OCI-LY7 (cell line): ENCODE data around the gene TIMMDC1. TPM values are rescaled to one million over a fixed set of nuclear protein-coding genes. Genes with fewer than 3 reads are reported as not detected.

Experiments
- BruUV-seq: library from RNA; stranded (reverse); fragments of 400-500 nt; replicated peaks from 2 replicates; lab custom pipeline; 2021; lab: Mats Ljungman, UMichigan
- CTCF ChIA-PET: fragments of 300-600 bp; sonication (Branson Sonifier 250); formaldehyde crosslinking; loops from one replicate; lab custom pipeline; 2022; ENCODE audit warnings: antibody characterized with exemption; ENCODE audit not compliant: unreplicated experiment; lab: Charles Lee
- POLR2A ChIA-PET: fragments of 300-600 bp; sonication (Branson Sonifier 250); formaldehyde crosslinking; loops from one replicate; lab custom pipeline; 2022; ENCODE audit warnings: antibody characterized with exemption; lab: Charles Lee
- DNase-seq: peaks from one replicate; pipeline ENCODE4 v3.0.0-alpha.2; 2015; ENCODE audit warnings: low spot score
- H2AFZ ChIP-seq: fragments of 200-600 bp; sonication (generic), shearing (Covaris generic); 2 replicates; pipeline ENCODE4 v1.6.1; 2014; ENCODE audit warnings: mild to moderate bottlenecking, antibody characterized with exemption, low read length, moderate library complexity
- H3K27ac ChIP-seq: fragments of 200-600 bp; sonication (generic); 2 replicates; pipeline ENCODE4 v1.5.1; 2014; ENCODE audit warnings: mixed run types, low read depth, mild to moderate bottlenecking, moderate library complexity, low read length, inconsistent platforms; ENCODE audit not compliant: poor library complexity, severe bottlenecking
- H3K36me3 ChIP-seq: fragments of 200-600 bp; sonication (generic); 2 replicates; pipeline ENCODE4 v1.6.1; 2014; ENCODE audit warnings: mild to moderate bottlenecking, antibody characterized with exemption, low read length, moderate library complexity, mixed read lengths; ENCODE audit not compliant: insufficient read depth
- H3K4me1 ChIP-seq: fragments of 200-600 bp; sonication (generic); 2 replicates; pipeline ENCODE4 v1.5.1; 2014; ENCODE audit warnings: mild to moderate bottlenecking, low read length; ENCODE audit not compliant: insufficient read depth, poor library complexity, severe bottlenecking
- H3K4me2 ChIP-seq: fragments of 200-600 bp; sonication (generic); 2 replicates; pipeline ENCODE4 v1.6.1; 2014; ENCODE audit warnings: mild to moderate bottlenecking, low read length
- H3K4me3 ChIP-seq: fragments of 200-600 bp; sonication (generic); 2 replicates; pipeline ENCODE4 v1.5.1; 2014; ENCODE audit warnings: mild to moderate bottlenecking, low read depth, low read length; ENCODE audit not compliant: poor library complexity, severe bottlenecking
- H3K79me2 ChIP-seq: fragments of 200-600 bp; sonication (generic); 2 replicates; pipeline ENCODE4 v1.6.1; 2016; ENCODE audit warnings: low read depth, mild to moderate bottlenecking, low read length, moderate library complexity, mixed read lengths; ENCODE audit not compliant: insufficient read depth
- H3K9me2 ChIP-seq: fragments of 200-600 bp; sonication (generic); 2 replicates; pipeline ENCODE4 v1.6.1; 2016; ENCODE audit warnings: mild to moderate bottlenecking, low read length, mixed read lengths; ENCODE audit not compliant: insufficient read depth
- H3K9me3 ChIP-seq: fragments of 200-600 bp; sonication (generic); 2 replicates; pipeline ENCODE4 v1.6.1; 2014; ENCODE audit warnings: mild to moderate bottlenecking, mixed run types, low read length, mixed read lengths
- H4K20me1 ChIP-seq: fragments of 200-600 bp; sonication (generic); 2 replicates; pipeline ENCODE4 v1.6.1; 2014; ENCODE audit warnings: mild to moderate bottlenecking, antibody characterized with exemption, low read length, moderate library complexity, mixed read lengths; ENCODE audit not compliant: insufficient read depth
- CTCF ChIP-seq: fragments of 200-600 bp; sonication (generic); conservative IDR thresholded peaks from 2 replicates; pipeline ENCODE4 v1.5.1; 2014; ENCODE audit warnings: mild to moderate bottlenecking, antibody characterized with exemption, low read length, moderate library complexity, mixed read lengths
- EZH2phosphoT487 ChIP-seq: fragments of 200-600 bp; sonication (generic); IDR thresholded peaks from 2 replicates; pipeline ENCODE4 v1.6.1; 2018; ENCODE audit warnings: low read depth, borderline replicate concordance, mild to moderate bottlenecking, mixed run types, antibody characterized with exemption, low read length, moderate library complexity, mixed read lengths
- intact Hi-C: fragments of 100-400 bp; cut with micrococcal nuclease; formaldehyde crosslinking; loops from one replicate; pipeline ENCODE4 v1.10.0; 2022; ENCODE audit not compliant: unreplicated experiment
- total RNA-seq, 2 experiments: library from RNA; depleted of rRNA in 1 of 2; stranded (reverse); fragments of >200 nt in 1 of 2; shearing (Covaris generic) in 1 of 2; gene quantifications; 2 replicates each; pipeline ENCODE4 v1.2.3, GENCODE V29; 2014 to 2022

Gene TIMMDC1
- total RNA-seq, 2 experiments from 2014 or later = 61.0 to 92.9 TPM

DNA sequence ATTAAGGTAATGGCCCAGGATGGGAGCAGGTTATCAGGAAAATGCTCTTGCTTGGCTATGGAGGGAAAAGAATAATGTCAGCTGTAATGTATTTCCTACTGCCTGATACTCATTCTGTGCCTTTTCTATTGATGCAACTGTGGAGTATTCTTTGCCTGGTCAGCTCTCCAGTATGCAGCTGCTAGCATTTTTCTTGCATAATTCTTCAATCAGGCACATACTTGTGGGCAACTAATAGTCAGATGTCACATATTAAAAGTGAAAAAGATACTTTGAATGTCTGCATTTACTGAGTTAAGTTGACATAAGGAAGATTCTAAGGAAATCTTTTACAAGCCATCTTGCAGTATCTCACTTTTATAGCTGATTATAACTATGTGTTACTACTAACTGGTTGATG lies 31.5 kb downstream of the TIMMDC1 start:
- intact Hi-C loops = no loop called here
- Histone ChIP-seq H4K20me1 (no peaks in the 10 kb centered on the region), H3K36me3 (peaks cover 7% of the 10 kb centered on the region; the same call in 1 of the 2 replicates), H3K9me2 (no peaks in the 10 kb centered on the region), H3K79me2 (no peaks in the 10 kb centered on the region), H3K4me3 (no peak overlapping the region), H3K27ac (no peak overlapping the region), H3K9me3 (no peaks in the 10 kb centered on the region), H2AFZ (no peak overlapping the region), H3K4me2 (no peak overlapping the region), H3K4me1 (no peaks in the 10 kb centered on the region)
- no peak for DNase-seq
- BruUV-seq = no TSS peak
- ChIA-PET CTCF (no interaction called here), POLR2A (no interaction called here)
- TF ChIP-seq EZH2phosphoT487 (no peak), CTCF (no peak)

GRCh38 chr3:119530456-119530855 lies 32.1 kb downstream of the TIMMDC1 start:
- CTCF ChIA-PET = no interaction called here

More at GRCh38 chr3:119530456-119530855, 32.1 kb downstream of the TIMMDC1 start:
- DNase-seq = no peak
- Histone ChIP-seq H4K20me1 (no peaks in the 10 kb centered on the region), H3K4me2 (no peak overlapping the region), H2AFZ (no peak overlapping the region), H3K4me1 (no peaks in the 10 kb centered on the region), H3K9me2 (no peaks in the 10 kb centered on the region), H3K9me3 (no peaks in the 10 kb centered on the region), H3K27ac (no peak overlapping the region), H3K4me3 (no peak overlapping the region), H3K36me3 (peaks cover 1% of the 10 kb centered on the region; the same call in 1 of the 2 replicates), H3K79me2 (no peaks in the 10 kb centered on the region)
- no TSS peak for BruUV-seq
- POLR2A ChIA-PET = no interaction called here
- intact Hi-C loops = no loop called here
- TF ChIP-seq EZH2phosphoT487 (no peak), CTCF (no peak)
